HEK293 (cell line): Measurements from ENCODE around the gene SSTR3.
A peak's percentile ranks its signal among the peaks of the same experiment; 100 is the strongest.
"Not testable (repeated sequence)": the region's sequence is repeated elsewhere in the genome, so short reads cannot be mapped to it uniquely, and the experiment has no call there.

Experiments used
- CTCF ChIA-PET: fragments of 350-600 bp; formaldehyde crosslinking; extraction: SDS; loops from one replicate; lab custom pipeline; 2021; ENCODE audit warnings: antibody characterized with exemption; lab: Yijun Ruan, JAX
- POLR2A ChIA-PET: fragments of 300-600 bp; formaldehyde crosslinking; extraction: SDS; loops from one replicate; lab custom pipeline; 2020; ENCODE audit warnings: antibody characterized with exemption, inconsistent platforms; lab: Yijun Ruan, JAX
- H3K27ac ChIP-seq: fragments of 200-500 bp; sonication (Bioruptor generic); 2 replicates; pipeline ENCODE4 v1.5.1; 2014; ENCODE audit warnings: low read depth, low read length, control low read depth, inconsistent platforms; ENCODE audit errors: extremely low read depth
- H3K36me3 ChIP-seq, 2 experiments: fragments of 200-500 bp in 1 of 2; sonication (Bioruptor generic) in 1 of 2; 1 replicate in 1 of 2; 2 replicates in 1 of 2; pipeline ENCODE4 v1.5.1; 2014 to 2017; ENCODE audit warnings: inconsistent platforms in 2 of 2, low read length in 2 of 2; ENCODE audit not compliant: control insufficient read depth in 2 of 2, insufficient read depth in 1 of 2
- H3K4me1 ChIP-seq: fragments of 200-500 bp; sonication (Bioruptor generic); 2 replicates; pipeline ENCODE4 v1.5.1; 2014; ENCODE audit warnings: mild to moderate bottlenecking, low read length, inconsistent platforms; ENCODE audit not compliant: control insufficient read depth, insufficient read depth
- H3K4me3 ChIP-seq: 2 replicates; pipeline ENCODE4 v1.5.1; 2011; ENCODE audit warnings: low read depth, mild to moderate bottlenecking, control low read depth, low read length, moderate library complexity
- H3K9me3 ChIP-seq: fragments of 200-500 bp; sonication (Bioruptor generic); 2 replicates; pipeline ENCODE4 v1.5.1; 2014; ENCODE audit warnings: low read depth, low read length, inconsistent platforms; ENCODE audit not compliant: control insufficient read depth, insufficient read depth
- CTCF ChIP-seq: fragments of 450-650 bp; formaldehyde crosslinking; IDR thresholded peaks from 2 replicates; pipeline ENCODE4 v1.5.1; 2016; ENCODE audit warnings: missing biosample characterization, missing genetic modification characterization
- MYNN ChIP-seq: fragments of 450-650 bp; formaldehyde crosslinking; IDR thresholded peaks from 2 replicates; pipeline ENCODE4 v1.5.1; 2016; ENCODE audit warnings: missing biosample characterization, missing genetic modification characterization, borderline replicate concordance
- TRIM28 ChIP-seq: IDR thresholded peaks from 2 replicates; pipeline ENCODE4 v1.6.1; 2011; ENCODE audit warnings: low read length, control low read depth, borderline replicate concordance
- YY1 ChIP-seq: fragments of 450-650 bp; formaldehyde crosslinking; IDR thresholded peaks from 2 replicates; pipeline ENCODE4 v1.5.1; 2018; ENCODE audit warnings: missing biosample characterization, missing genetic modification characterization
- ZBTB44 ChIP-seq: fragments of 450-650 bp; IDR thresholded peaks from 2 replicates; pipeline ENCODE4 v1.5.1; 2018; ENCODE audit warnings: missing biosample characterization, mild to moderate bottlenecking, missing genetic modification characterization
- ZFP37 ChIP-seq: fragments of 450-650 bp; formaldehyde crosslinking; IDR thresholded peaks from 2 replicates; pipeline ENCODE4 v1.5.1; 2016; ENCODE audit warnings: missing biosample characterization, missing genetic modification characterization
- ZNF138 ChIP-seq: fragments of 450-650 bp; formaldehyde crosslinking; IDR thresholded peaks from 2 replicates; pipeline ENCODE4 v1.5.1; 2016; ENCODE audit warnings: missing biosample characterization, missing genetic modification characterization, borderline replicate concordance
- ZNF148 ChIP-seq: fragments of 450-650 bp; formaldehyde crosslinking; IDR thresholded peaks from 2 replicates; pipeline ENCODE4 v1.5.0; 2017; ENCODE audit warnings: missing biosample characterization, missing genetic modification characterization, borderline replicate concordance
- ZNF155 ChIP-seq: fragments of 450-650 bp; formaldehyde crosslinking; IDR thresholded peaks from 2 replicates; pipeline ENCODE4 v1.5.1; 2016; ENCODE audit warnings: missing biosample characterization, missing genetic modification characterization
- ZNF175 ChIP-seq: fragments of 450-650 bp; formaldehyde crosslinking; IDR thresholded peaks from 2 replicates; pipeline ENCODE4 v1.5.1; 2016; ENCODE audit warnings: missing biosample characterization, missing genetic modification characterization
- ZNF2 ChIP-seq: fragments of 450-650 bp; formaldehyde crosslinking; IDR thresholded peaks from 2 replicates; pipeline ENCODE4 v1.5.1; 2016; ENCODE audit warnings: missing biosample characterization, missing genetic modification characterization
- ZNF292 ChIP-seq: fragments of 450-650 bp; formaldehyde crosslinking; IDR thresholded peaks from 2 replicates; pipeline ENCODE4 v1.5.1; 2016; ENCODE audit warnings: low read depth, missing biosample characterization, missing genetic modification characterization, borderline replicate concordance
- ZNF37A ChIP-seq: fragments of 450-650 bp; IDR thresholded peaks from 2 replicates; pipeline ENCODE4 v1.5.1; 2018; ENCODE audit warnings: missing biosample characterization, missing genetic modification characterization
- ZNF423 ChIP-seq: fragments of 450-650 bp; formaldehyde crosslinking; IDR thresholded peaks from 2 replicates; pipeline ENCODE4 v1.5.1; 2016; ENCODE audit warnings: missing biosample characterization, missing genetic modification characterization
- ZNF555 ChIP-seq: fragments of 450-650 bp; formaldehyde crosslinking; conservative IDR thresholded peaks from 2 replicates; pipeline ENCODE4 v1.5.1; 2017; ENCODE audit warnings: missing biosample characterization, mild to moderate bottlenecking, missing genetic modification characterization, inconsistent platforms
- ZNF571 ChIP-seq: fragments of 450-650 bp; formaldehyde crosslinking; IDR thresholded peaks from 2 replicates; pipeline ENCODE4 v1.5.0; 2017; ENCODE audit warnings: missing biosample characterization, missing genetic modification characterization
- ZNF596 ChIP-seq: fragments of 450-650 bp; IDR thresholded peaks from 2 replicates; pipeline ENCODE4 v1.5.0; 2018; ENCODE audit warnings: missing biosample characterization, mild to moderate bottlenecking, missing genetic modification characterization, moderate library complexity
- ZNF660 ChIP-seq: fragments of 450-650 bp; IDR thresholded peaks from 2 replicates; pipeline ENCODE4 v1.5.1; 2018; ENCODE audit warnings: missing biosample characterization, mild to moderate bottlenecking, missing genetic modification characterization

Gene SSTR3

GRCh38 chr22:37253126-37253660 is 40.9 kb upstream of the SSTR3 start:
- Histone ChIP-seq H3K4me1 (no peaks in the 10 kb centered on the region; the same call in 1 of the 2 replicates), H3K4me3 (no peak overlapping the region), H3K36me3 (no peaks in the 10 kb centered on the region), H3K27ac (no peak overlapping the region), H3K9me3 (no peaks in the 10 kb centered on the region)
- ChIA-PET POLR2A (no interaction called here), CTCF (interaction anchor here (0.6 to 3.9 kb wide), 7 partner anchors 7 to 206 kb away, joined by 3 to 31 read pairs (median 4); no protein-coding TSS in a partner anchor)
- peak; percentile 38; the same call in 1 of the 2 replicates for TF ChIP-seq CTCF (tag by site-specific recombination)
- no peak for TF ChIP-seq ZNF571 (tag by site-specific recombination)

- not testable (repeated sequence) for H3K4me1 ChIP-seq, H3K27ac ChIP-seq, H3K4me3 ChIP-seq, H3K9me3 ChIP-seq, H3K36me3 ChIP-seq
- ChIA-PET CTCF (interaction anchor here (1.1 to 3.9 kb wide), 4 partner anchors 9 to 52 kb away, joined by 3 to 31 read pairs (median 6); no protein-coding TSS in a partner anchor), POLR2A (interaction anchor here (0.7 kb wide), 1 partner anchor 257 kb away, joined by 7 read pairs; no protein-coding TSS in a partner anchor)
Measured at GRCh38 chr22:37251836-37252235, 39.6 kb upstream of the SSTR3 start.

- Histone ChIP-seq H3K9me3 (no peaks in the 10 kb centered on the region), H3K4me3 (no peak overlapping the region), H3K4me1 (no peaks in the 10 kb centered on the region; the same call in 1 of the 2 replicates), H3K27ac (no peak overlapping the region), H3K36me3 (no peaks in the 10 kb centered on the region)
- ChIA-PET POLR2A (no interaction called here), CTCF (interaction anchor here (0.6 to 3.9 kb wide), 2 partner anchors 10 to 86 kb away, joined by 3 to 31 read pairs; no protein-coding TSS in a partner anchor)
- TF ChIP-seq ZNF138 (tag by site-specific recombination) (no peak), ZBTB44 (tag by site-specific recombination) (no peak), ZNF148 (tag by site-specific recombination) (no peak), ZNF37A (tag by site-specific recombination) (no peak), ZNF2 (tag by site-specific recombination) (no peak), TRIM28 (no peak), YY1 (no peak), ZNF660 (tag by site-specific recombination) (no peak), ZNF292 (tag by site-specific recombination) (no peak), ZFP37 (no peak), ZNF596 (tag by site-specific recombination) (no peak), MYNN (tag by site-specific recombination) (no peak), ZNF555 (tag by site-specific recombination) (no peak), ZNF155 (no peak), ZNF175 (tag by site-specific recombination) (no peak), ZNF423 (tag by site-specific recombination) (no peak)
Measured at GRCh38 chr22:37249986-37250385, 37.7 kb upstream of the SSTR3 start.
